IMR-90 (cell line): ENCODE measurements around the gene USP51. TPM values are rescaled to one million over a fixed set of nuclear protein-coding genes. Genes with fewer than 3 reads are reported as not detected.

Experiments used
- ATAC-seq: fragments of 200-7000 bp; cut with Tn5 transposase; 2 replicates; pipeline ENCODE4 v1.9.1; 2020; ENCODE audit warnings: low read depth, mild to moderate bottlenecking, moderate library complexity
- BruUV-seq: library from RNA; stranded (reverse); fragments of 400-500 nt; replicated peaks from 2 replicates; lab custom pipeline; 2021; lab: Mats Ljungman, UMichigan
- CTCF ChIA-PET: fragments of 300-600 bp; formaldehyde crosslinking; extraction: SDS; loops from one replicate; lab custom pipeline; 2021; ENCODE audit warnings: antibody characterized with exemption; lab: Yijun Ruan, JAX
- POLR2A ChIA-PET: fragments of 300-600 bp; sonication (Branson Sonifier 250); formaldehyde crosslinking; loops from one replicate; lab custom pipeline; 2022; ENCODE audit warnings: antibody characterized with exemption; ENCODE audit not compliant: unreplicated experiment; lab: Charles Lee
- DNase-seq: peaks from one replicate; pipeline ENCODE4 v3.0.0; 2013
- H2AFZ ChIP-seq: replicated peaks from 2 replicates; pipeline ENCODE3; 2013; ENCODE audit warnings: low read length, mild to moderate bottlenecking; ENCODE audit not compliant: poor library complexity
- H2AK5ac ChIP-seq: 2 replicates; pipeline ENCODE4 v1.6.1; 2013; ENCODE audit warnings: low read depth, low read length, inconsistent platforms
- H2AK9ac ChIP-seq: replicated peaks from 2 replicates; pipeline ENCODE3; 2013; ENCODE audit warnings: mild to moderate bottlenecking, low read depth, low read length, moderate library complexity; ENCODE audit not compliant: poor library complexity
- H2BK120ac ChIP-seq: 2 replicates; pipeline ENCODE4 v1.6.1; 2013; ENCODE audit warnings: low read depth, low read length, inconsistent platforms
- H2BK15ac ChIP-seq: 3 replicates; pipeline ENCODE4 v1.6.1; 2013; ENCODE audit warnings: low read depth, low read length, inconsistent platforms
- H2BK20ac ChIP-seq: 2 replicates; pipeline ENCODE4 v1.6.1; 2013; ENCODE audit warnings: low read depth, mild to moderate bottlenecking, inconsistent platforms, low read length, moderate library complexity
- H2BK5ac ChIP-seq: 2 replicates; pipeline ENCODE4 v1.6.1; 2013; ENCODE audit warnings: mild to moderate bottlenecking, low read depth, low read length, inconsistent platforms; ENCODE audit not compliant: poor library complexity, severe bottlenecking
- H3K14ac ChIP-seq: replicated peaks from 2 replicates; pipeline ENCODE4 v1.6.1; 2013; ENCODE audit warnings: low read depth, low read length, inconsistent platforms
- H3K18ac ChIP-seq: 2 replicates; pipeline ENCODE4 v1.6.1; 2013; ENCODE audit warnings: low read depth, low read length, control low read depth
- H3K23ac ChIP-seq: 2 replicates; pipeline ENCODE4 v1.6.1; 2013; ENCODE audit warnings: low read depth, low read length, inconsistent platforms
- H3K27ac ChIP-seq: 2 replicates; pipeline ENCODE4 v1.5.1; 2013; ENCODE audit warnings: mild to moderate bottlenecking, control low read depth, low read length; ENCODE audit not compliant: insufficient read depth
- H3K27me3 ChIP-seq: 2 replicates; pipeline ENCODE4 v1.6.1; 2013; ENCODE audit warnings: low read length; ENCODE audit not compliant: control insufficient read depth, insufficient read depth
- H3K36me3 ChIP-seq: 2 replicates; pipeline ENCODE4 v1.6.1; 2013; ENCODE audit warnings: low read length, mixed read lengths; ENCODE audit not compliant: control insufficient read depth, insufficient read depth
- H3K4ac ChIP-seq: 2 replicates; pipeline ENCODE4 v1.6.1; 2013; ENCODE audit warnings: low read depth, low read length, inconsistent platforms
- H3K4me1 ChIP-seq: 2 replicates; pipeline ENCODE4 v1.6.1; 2013; ENCODE audit warnings: low read length, mixed read lengths; ENCODE audit not compliant: control insufficient read depth, insufficient read depth
- H3K4me2 ChIP-seq: 2 replicates; pipeline ENCODE4 v1.6.1; 2013; ENCODE audit warnings: low read depth, mild to moderate bottlenecking, control low read depth, low read length, moderate library complexity
- H3K4me3 ChIP-seq: 2 replicates; pipeline ENCODE4 v1.5.1; 2013; ENCODE audit warnings: low read depth, mild to moderate bottlenecking, control low read depth, low read length, moderate library complexity; ENCODE audit not compliant: insufficient read depth
- H3K56ac ChIP-seq: 2 replicates; pipeline ENCODE4 v1.6.1; 2013; ENCODE audit warnings: low read length, inconsistent platforms; ENCODE audit not compliant: insufficient read depth; ENCODE audit errors: extremely low read depth
- H3K79me1 ChIP-seq, 2 experiments: 2 replicates each; pipeline ENCODE4 v1.6.1; 2013; ENCODE audit warnings: low read length in 2 of 2, inconsistent platforms in 1 of 2, low read depth in 1 of 2
- H3K9ac ChIP-seq: 2 replicates; pipeline ENCODE4 v1.6.1; 2013; ENCODE audit warnings: low read depth, low read length, control low read depth
- H3K9me1 ChIP-seq: 2 replicates; pipeline ENCODE4 v1.6.1; 2013; ENCODE audit warnings: low read length, inconsistent platforms; ENCODE audit not compliant: insufficient read depth
- H3K9me3 ChIP-seq: 2 replicates; pipeline ENCODE4 v1.6.1; 2013; ENCODE audit warnings: low read length; ENCODE audit not compliant: control insufficient read depth, insufficient read depth
- H4K20me1 ChIP-seq: 2 replicates; pipeline ENCODE4 v1.6.1; 2013; ENCODE audit warnings: low read length, inconsistent platforms; ENCODE audit not compliant: insufficient read depth
- H4K5ac ChIP-seq: 2 replicates; pipeline ENCODE4 v1.6.1; 2013; ENCODE audit warnings: mild to moderate bottlenecking, low read depth, low read length, control low read depth
- H4K8ac ChIP-seq, 2 experiments: 2 replicates each; pipeline ENCODE4 v1.6.1; 2013; ENCODE audit warnings: low read depth in 2 of 2, low read length in 2 of 2, control low read depth in 1 of 2, inconsistent platforms in 1 of 2
- H4K91ac ChIP-seq: 2 replicates; pipeline ENCODE4 v1.6.1; 2013; ENCODE audit warnings: low read depth, low read length, inconsistent platforms; ENCODE audit not compliant: insufficient read depth
- BHLHE40 ChIP-seq: fragments of 150-350 bp; IDR thresholded peaks from 2 replicates; pipeline ENCODE4 v1.6.1; 2016; ENCODE audit warnings: mild to moderate bottlenecking, low read depth, low read length
- CEBPB ChIP-seq: IDR thresholded peaks from 2 replicates; pipeline ENCODE4 v1.6.1; 2012; ENCODE audit warnings: low read depth, low read length, improper control_type of control experiment
- CTCF ChIP-seq: conservative IDR thresholded peaks from 2 replicates; pipeline ENCODE4 v1.5.1; 2012; ENCODE audit warnings: mild to moderate bottlenecking, low read depth, low read length, improper control_type of control experiment
- ELK1 ChIP-seq: fragments of 150-350 bp; IDR thresholded peaks from 2 replicates; pipeline ENCODE4 v1.6.1; 2016; ENCODE audit warnings: low read depth, mild to moderate bottlenecking, low read length, moderate library complexity, borderline replicate concordance
- MAFK ChIP-seq: IDR thresholded peaks from 2 replicates; pipeline ENCODE4 v1.6.1; 2012; ENCODE audit warnings: low read depth, low read length, improper control_type of control experiment
- NFE2L2 ChIP-seq: fragments of 150-350 bp; IDR thresholded peaks from 2 replicates; pipeline ENCODE4 v1.6.1; 2016; ENCODE audit warnings: low read depth, mild to moderate bottlenecking, low read length
- SMC3 ChIP-seq: fragments of 150-350 bp; IDR thresholded peaks from 2 replicates; pipeline ENCODE4 v1.6.1; 2016; ENCODE audit warnings: low read depth, mild to moderate bottlenecking, antibody characterized with exemption, low read length, moderate library complexity
- WGBS, 2 experiments: methylation state at CpG; one replicate each; pipeline versions ENCODE4 v1.1.5 to v1.1.7; 2013; ENCODE audit warnings: missing lambda C conversion rate in 2 of 2; ENCODE audit not compliant: insufficient read length in 1 of 2; ENCODE audit errors: extremely low coverage in 2 of 2; 5-methylcytosine and 5-hydroxymethylcytosine counted together
- dilution Hi-C: fragments of 300-500 bp; cut with HindIII; formaldehyde crosslinking; loops from one replicate; pipeline ENCODE4 v1.14.3; 2018; ENCODE audit warnings: low sequenced_read_pairs; ENCODE audit not compliant: unreplicated experiment
- in situ Hi-C: fragments of 300-500 bp; cut with MboI; formaldehyde crosslinking; loops from 3 replicates; pipeline ENCODE4 v1.14.3; 2019; ENCODE audit warnings: low sequenced_read_pairs, inconsistent platforms, mixed read lengths
- intact Hi-C: fragments of 100-400 bp; cut with micrococcal nuclease; formaldehyde crosslinking; loops from 2 replicates; pipeline ENCODE4 v1.10.0; 2022
- polyA plus RNA-seq, 3 experiments: library from polyadenylated mRNA; depleted of rRNA; stranded (reverse); fragments of >200 nt; gene quantifications; 2 replicates each; pipeline ENCODE4 v1.2.3, GENCODE V29; 2012; ENCODE audit warnings: low replicate concordance in 1 of 3
- total RNA-seq: library from RNA; depleted of rRNA; stranded (reverse); fragments of >200 nt; gene quantifications from 2 replicates; pipeline ENCODE4 v1.2.3, GENCODE V29; 2012

The USP51 gene
- total and polyA plus RNA-seq, 2 of the 4 experiments (the other 2 are of a cell fraction): 0.26 to 2.0 TPM

GRCh38 chrX:55487143-55487542, 2.5 kb downstream of the USP51 start:
- H3K79me1 ChIP-seq: no peaks in the 10 kb centered on the region
- H2AK5ac ChIP-seq: no peak overlapping the region
- H2BK5ac ChIP-seq: no peak overlapping the region
- TF ChIP-seq CEBPB: no peak
- no peak for TF ChIP-seq BHLHE40
- TF ChIP-seq CTCF: no peak
- no peak for TF ChIP-seq ELK1
- no peak for TF ChIP-seq MAFK
- TF ChIP-seq SMC3: no peak
- TF ChIP-seq NFE2L2: no peak
- no CpG with 5 or more reads among the region's 2 CpGs for WGBS, 2 experiments
- no peak overlapping the region for H4K91ac ChIP-seq
- in situ Hi-C loops: loop anchor here (25.0 kb wide), 1 partner anchor 225 kb away; the partner anchor contains the start of gene RRAGB
- no peak overlapping the region for H3K4ac ChIP-seq
- H3K4me1 ChIP-seq: no peaks in the 10 kb centered on the region
- H4K5ac ChIP-seq: no peak overlapping the region
- H3K14ac ChIP-seq: no peak overlapping the region
- H2AFZ ChIP-seq: no peak overlapping the region
- H2BK15ac ChIP-seq: no peak overlapping the region
- H3K18ac ChIP-seq: no peak overlapping the region
- H2BK120ac ChIP-seq: no peak overlapping the region
- H3K9me3 ChIP-seq: no peaks in the 10 kb centered on the region
- no peaks in the 10 kb centered on the region for H3K9me1 ChIP-seq
- dilution Hi-C loops: no loop called here
- no peaks in the 10 kb centered on the region for H3K36me3 ChIP-seq
- ChIA-PET POLR2A (no interaction called here), CTCF (no interaction called here)
- no peak overlapping the region for H4K8ac ChIP-seq
- no TSS peak for BruUV-seq
- no peaks in the 10 kb centered on the region for H4K20me1 ChIP-seq
- H3K23ac ChIP-seq: no peak overlapping the region
- H2AK9ac ChIP-seq: no peak overlapping the region
- intact Hi-C loops: no loop called here
- H3K27me3 ChIP-seq: peaks cover 2% of the 10 kb centered on the region
- no peak overlapping the region for H3K56ac ChIP-seq
- no peak overlapping the region for H2BK20ac ChIP-seq
- no peak overlapping the region for H3K27ac ChIP-seq
- ATAC-seq (no peak), DNase-seq (no peak)
- H3K4me2 ChIP-seq: no peak overlapping the region
- H3K4me3 ChIP-seq: no peak overlapping the region
- no peak overlapping the region for H3K9ac ChIP-seq
